K562 (cell line): ENCODE measurements around the gene RUVBL1. TPM values are rescaled to one million over a fixed set of nuclear protein-coding genes. Genes with fewer than 3 reads are reported as not detected.

Experiments used
- BCL6 ChIP-seq: fragments of 250-450 bp; sonication (Bioruptor Pico); IDR thresholded peaks from 2 replicates; pipeline ENCODE4 v1.4.0; 2020
- ETS2 ChIP-seq: IDR thresholded peaks from 2 replicates; pipeline ENCODE4 v1.6.1; 2016; ENCODE audit warnings: borderline replicate concordance, missing genetic modification characterization, mild to moderate bottlenecking, moderate library complexity, missing compliant biosample characterization; ENCODE audit not compliant: poor library complexity, severe bottlenecking
- ETV6 ChIP-seq, 3 experiments: fragments of 150-350 bp in 1 of 3; sonication (generic) in 1 of 3; formaldehyde crosslinking in 1 of 3; IDR thresholded peaks; 2 replicates each; pipeline versions ENCODE4 v1.6.1 to v1.8.0; 2014 to 2022; ENCODE audit warnings: borderline replicate concordance in 2 of 3, low read depth in 2 of 3, antibody characterized with exemption in 1 of 3, low read length in 1 of 3, mild to moderate bottlenecking in 1 of 3, missing genetic modification reagents in 1 of 3
- FOXP1 ChIP-seq: sonication (generic); formaldehyde crosslinking; IDR thresholded peaks from 2 replicates; pipeline ENCODE4 v1.8.0; 2022; ENCODE audit warnings: mild to moderate bottlenecking, missing genetic modification reagents
- FUS ChIP-seq: fragments of 200-400 bp; formaldehyde crosslinking; optimal IDR thresholded peaks from 2 replicates; pipeline ENCODE3; 2017; ENCODE audit warnings: low read depth, low read length
- HDAC8 ChIP-seq: fragments of 450-650 bp; IDR thresholded peaks from 2 replicates; pipeline ENCODE4 v1.6.1; 2016; ENCODE audit warnings: mild to moderate bottlenecking, missing genetic modification characterization, moderate library complexity, missing compliant biosample characterization
- ILK ChIP-seq: fragments of 450-650 bp; IDR thresholded peaks from 2 replicates; pipeline ENCODE4 v1.6.1; 2016; ENCODE audit warnings: missing genetic modification characterization, low read depth, mild to moderate bottlenecking, missing compliant biosample characterization, moderate library complexity, borderline replicate concordance
- NCOR1 ChIP-seq: fragments of 450-650 bp; IDR thresholded peaks from 2 replicates; pipeline ENCODE4 v1.6.1; 2016; ENCODE audit warnings: mild to moderate bottlenecking, moderate library complexity
- NFE2 ChIP-seq: IDR thresholded peaks from 2 replicates; pipeline ENCODE4 v1.6.1; 2014; ENCODE audit warnings: antibody characterized with exemption, low read depth
- NFIC ChIP-seq: fragments of 450-650 bp; IDR thresholded peaks from 2 replicates; pipeline ENCODE4 v1.6.1; 2017; ENCODE audit warnings: mild to moderate bottlenecking, inconsistent platforms
- PHF21A ChIP-seq: fragments of 450-650 bp; IDR thresholded peaks from 2 replicates; pipeline ENCODE4 v1.6.1; 2017; ENCODE audit warnings: low read depth, borderline replicate concordance
- POLR3G ChIP-seq: IDR thresholded peaks from 2 replicates; pipeline ENCODE4 v1.6.1; 2011; ENCODE audit not compliant: insufficient read length, insufficient replicate concordance; ENCODE audit errors: extremely low read depth
- STAT5A ChIP-seq: IDR thresholded peaks from 2 replicates; pipeline ENCODE4 v1.6.1; 2012; ENCODE audit warnings: low read length, inconsistent platforms, borderline replicate concordance
- TAF1 ChIP-seq: IDR thresholded peaks from 2 replicates; pipeline ENCODE4 v1.6.1; 2011; ENCODE audit warnings: mild to moderate bottlenecking, low read length, moderate library complexity; ENCODE audit not compliant: insufficient read depth, control insufficient read depth, severe bottlenecking; ENCODE audit errors: extremely low read depth
- TAF7 ChIP-seq: fragments of 450-650 bp; IDR thresholded peaks from 2 replicates; pipeline ENCODE4 v1.6.1; 2016; ENCODE audit warnings: missing genetic modification characterization, missing compliant biosample characterization
- TBP ChIP-seq: optimal IDR thresholded peaks from 2 replicates; pipeline ENCODE3; 2011; ENCODE audit warnings: low read depth, low read length, improper control_type of control experiment
- TFAM ChIP-seq: fragments of 250-450 bp; sonication (Bioruptor Pico); conservative IDR thresholded peaks from 2 replicates; pipeline ENCODE4 v1.5.0; 2021; ENCODE audit warnings: mild to moderate bottlenecking, moderate library complexity
- TGIF2 ChIP-seq: sonication (generic); formaldehyde crosslinking; IDR thresholded peaks from 2 replicates; pipeline ENCODE4 v1.8.1; 2022; ENCODE audit warnings: mild to moderate bottlenecking, missing genetic modification reagents, moderate library complexity
- ZBTB9 ChIP-seq: fragments of 450-650 bp; formaldehyde crosslinking; IDR thresholded peaks from 2 replicates; pipeline ENCODE4 v1.4.0; 2020; ENCODE audit warnings: mild to moderate bottlenecking, moderate library complexity
- ZNF121 ChIP-seq: sonication (generic); formaldehyde crosslinking; conservative IDR thresholded peaks from 2 replicates; pipeline ENCODE4 v1.8.0; 2022; ENCODE audit warnings: missing genetic modification reagents
- ZNF23 ChIP-seq: fragments of 250-450 bp; sonication (Bioruptor Pico); IDR thresholded peaks from 2 replicates; pipeline ENCODE4 v1.4.0; 2020; ENCODE audit warnings: mild to moderate bottlenecking
- polyA plus RNA-seq, 8 experiments: library from polyadenylated mRNA; depleted of rRNA in 4 of 8; stranded (reverse) in 5 of 8; unstranded in 3 of 8; fragments of >200 nt; fragmentation: Nextera tagmentation in 2 of 8; fragmentation: Illumina TruSeq in 1 of 8; extraction: Ambion mirVana in 2 of 8; extraction: Trizol in 1 of 8; gene quantifications; 2 replicates each; pipeline versions ENCODE4 v1.2.1 to v1.2.3, GENCODE V29; 2011 to 2014; ENCODE audit warnings: inconsistent platforms in 1 of 8, missing spikeins in 1 of 8
- total RNA-seq, 7 experiments: library from RNA; depleted of rRNA in 6 of 7; stranded (reverse); fragments of >200 nt in 6 of 7; fragmentation: Illumina TruSeq in 2 of 7; extraction: Trizol in 2 of 7; gene quantifications; 2 replicates each; pipeline versions ENCODE4 v1.2.1 to v1.2.3, GENCODE V29; 2011 to 2021; ENCODE audit warnings: low replicate concordance in 1 of 7
- TF ChIP-seq, protein P1 (sequence below): fragments of 250-450 bp; sonication (Bioruptor Pico); IDR thresholded peaks from 2 replicates; pipeline ENCODE4 v1.4.0; 2020

Gene RUVBL1
- total and polyA plus RNA-seq, 9 of the 15 experiments (the other 6 are each of a cell fraction or from before 2014, with no cell fraction given), result 20.7 to 147 (median 113) TPM

DNA sequence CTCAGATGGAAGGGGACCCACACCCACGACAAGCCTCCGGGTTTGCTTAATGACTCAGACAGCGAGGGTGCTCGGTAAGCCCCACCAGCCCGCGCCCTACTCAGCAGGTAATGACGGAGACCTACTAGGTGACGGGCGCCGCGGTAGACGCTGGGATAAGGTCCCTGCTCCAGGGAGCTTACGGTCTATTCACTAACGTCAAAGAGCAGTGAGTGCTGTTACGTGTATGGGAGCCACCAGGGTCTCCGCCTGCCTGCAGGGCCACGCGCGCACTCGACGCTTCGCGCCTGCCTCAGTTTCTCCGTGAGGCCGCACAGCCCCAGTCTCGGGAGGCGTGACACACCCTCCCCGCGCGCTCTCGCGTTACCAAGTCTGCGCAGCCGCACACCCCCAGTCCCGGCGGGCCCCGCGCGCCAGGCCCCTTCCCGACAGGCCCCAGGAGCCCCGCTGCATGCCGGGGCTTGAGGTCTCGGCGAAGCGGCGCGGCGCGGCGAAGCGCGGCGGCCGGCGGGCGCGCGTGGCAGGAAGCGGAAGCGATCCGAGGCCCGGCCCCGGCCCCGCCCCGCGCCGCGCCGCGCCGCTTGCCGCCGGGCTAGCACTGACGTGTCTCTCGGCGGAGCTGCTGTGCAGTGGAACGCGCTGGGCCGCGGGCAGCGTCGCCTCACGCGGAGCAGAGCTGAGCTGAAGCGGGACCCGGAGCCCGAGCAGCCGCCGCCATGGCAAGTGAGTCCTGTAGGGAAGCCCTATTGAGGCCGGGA lies 71.6 kb downstream of the RUVBL1 start, which contains the start of gene SEC61A1 (continued):
- TF ChIP-seq, protein P1, sequence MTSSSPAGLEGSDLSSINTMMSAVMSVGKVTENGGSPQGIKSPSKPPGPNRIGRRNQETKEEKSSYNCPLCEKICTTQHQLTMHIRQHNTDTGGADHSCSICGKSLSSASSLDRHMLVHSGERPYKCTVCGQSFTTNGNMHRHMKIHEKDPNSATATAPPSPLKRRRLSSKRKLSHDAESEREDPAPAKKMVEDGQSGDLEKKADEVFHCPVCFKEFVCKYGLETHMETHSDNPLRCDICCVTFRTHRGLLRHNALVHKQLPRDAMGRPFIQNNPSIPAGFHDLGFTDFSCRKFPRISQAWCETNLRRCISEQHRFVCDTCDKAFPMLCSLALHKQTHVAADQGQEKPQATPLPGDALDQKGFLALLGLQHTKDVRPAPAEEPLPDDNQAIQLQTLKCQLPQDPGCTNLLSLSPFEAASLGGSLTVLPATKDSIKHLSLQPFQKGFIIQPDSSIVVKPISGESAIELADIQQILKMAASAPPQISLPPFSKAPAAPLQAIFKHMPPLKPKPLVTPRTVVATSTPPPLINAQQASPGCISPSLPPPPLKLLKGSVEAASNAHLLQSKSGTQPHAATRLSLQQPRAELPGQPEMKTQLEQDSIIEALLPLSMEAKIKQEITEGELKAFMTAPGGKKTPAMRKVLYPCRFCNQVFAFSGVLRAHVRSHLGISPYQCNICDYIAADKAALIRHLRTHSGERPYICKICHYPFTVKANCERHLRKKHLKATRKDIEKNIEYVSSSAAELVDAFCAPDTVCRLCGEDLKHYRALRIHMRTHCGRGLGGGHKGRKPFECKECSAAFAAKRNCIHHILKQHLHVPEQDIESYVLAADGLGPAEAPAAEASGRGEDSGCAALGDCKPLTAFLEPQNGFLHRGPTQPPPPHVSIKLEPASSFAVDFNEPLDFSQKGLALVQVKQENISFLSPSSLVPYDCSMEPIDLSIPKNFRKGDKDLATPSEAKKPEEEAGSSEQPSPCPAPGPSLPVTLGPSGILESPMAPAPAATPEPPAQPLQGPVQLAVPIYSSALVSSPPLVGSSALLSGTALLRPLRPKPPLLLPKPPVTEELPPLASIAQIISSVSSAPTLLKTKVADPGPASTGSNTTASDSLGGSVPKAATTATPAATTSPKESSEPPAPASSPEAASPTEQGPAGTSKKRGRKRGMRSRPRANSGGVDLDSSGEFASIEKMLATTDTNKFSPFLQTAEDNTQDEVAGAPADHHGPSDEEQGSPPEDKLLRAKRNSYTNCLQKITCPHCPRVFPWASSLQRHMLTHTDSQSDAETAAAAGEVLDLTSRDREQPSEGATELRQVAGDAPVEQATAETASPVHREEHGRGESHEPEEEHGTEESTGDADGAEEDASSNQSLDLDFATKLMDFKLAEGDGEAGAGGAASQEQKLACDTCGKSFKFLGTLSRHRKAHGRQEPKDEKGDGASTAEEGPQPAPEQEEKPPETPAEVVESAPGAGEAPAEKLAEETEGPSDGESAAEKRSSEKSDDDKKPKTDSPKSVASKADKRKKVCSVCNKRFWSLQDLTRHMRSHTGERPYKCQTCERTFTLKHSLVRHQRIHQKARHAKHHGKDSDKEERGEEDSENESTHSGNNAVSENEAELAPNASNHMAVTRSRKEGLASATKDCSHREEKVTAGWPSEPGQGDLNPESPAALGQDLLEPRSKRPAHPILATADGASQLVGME (CRISPR knock-in tag), result no peak
- TF ChIP-seq STAT5A (no peak), ZNF23 (CRISPR knock-in tag) (no peak), ETS2 (tag) (no peak), PHF21A (no peak), TBP (peak; percentile 55), HDAC8 (tag) (no peak), NFIC (no peak), TFAM (CRISPR knock-in tag) (no peak), POLR3G (no peak), TGIF2 (CRISPR knock-in tag) (no peak), ZBTB9 (CRISPR knock-in tag) (0 out of 2 replicates have a peak, but pooled peaks have one; percentile 22), NCOR1 (no peak), TAF7 (tag) (no peak), NFE2 (no peak), ETV6 (IDR thresholded peaks at IDR 0.05; ENCODE audit: borderline replicate concordance in 1 of 2, low read depth in 2 of 2, low read length in 1 of 2) (no peak), ETV6 (CRISPR knock-in tag; IDR thresholded peaks at IDR 0.05; ENCODE audit: borderline replicate concordance) (no peak), FOXP1 (CRISPR knock-in tag) (no peak), TAF1 (peak; percentile 76), FUS (no peak), BCL6 (no peak), ZNF121 (CRISPR knock-in tag) (no peak), ILK (no peak)
